Measurements from ENCODE around the gene MGAT5. TPM values are rescaled to one million over a fixed set of nuclear protein-coding genes. Genes with fewer than 3 reads are reported as not detected.

The MGAT5 gene
- total RNA-seq, 2 experiments from 2014 or later = 36.9 to 42.2 TPM

GRCh38 chr2:134391751-134392160, 137.9 kb downstream of the MGAT5 start:
- no peak overlapping the region for H3K4me3 Mint-ChIP-seq
- POLR2A ChIA-PET = interaction anchor here (0.9 kb wide), 1 partner anchor 9 kb away, joined by 3 read pairs; no protein-coding TSS in a partner anchor
- H3K4me1 Mint-ChIP-seq (ENCODE audit: low read depth) = peaks cover 19% of the 10 kb centered on the region
- intact Hi-C loops (cut with micrococcal nuclease) = no loop called here
- no peaks in the 10 kb centered on the region for H3K27me3 Mint-ChIP-seq
- CTCF ChIA-PET = interaction anchor here (1.5 to 2.7 kb wide), 2 partner anchors 20 to 273 kb away, joined by 4 to 9 read pairs; no protein-coding TSS in a partner anchor
- H3K27ac Mint-ChIP-seq = no peak overlapping the region
- TF ChIP-seq CTCF (IDR thresholded peaks at IDR 0.05) = no peak
- H3K9me3 Mint-ChIP-seq = no peaks in the 10 kb centered on the region
- DNase-seq (no peak), ATAC-seq (peak; percentile 74)
- peaks cover 10% of the 10 kb centered on the region for H3K36me3 Mint-ChIP-seq (ENCODE audit: low read depth)

GRCh38 chr2:134392442-134393074, 138.7 kb downstream of the MGAT5 start:
- Mint-ChIP-seq H3K4me3 (no peak overlapping the region), H3K27ac (no peak overlapping the region), H3K9me3 (no peaks in the 10 kb centered on the region), H3K27me3 (no peaks in the 10 kb centered on the region), H3K4me1 (ENCODE audit: low read depth) (peaks cover 19% of the 10 kb centered on the region), H3K36me3 (ENCODE audit: low read depth) (peaks cover 8% of the 10 kb centered on the region)
- ChIA-PET CTCF (interaction anchor here (1.5 to 2.7 kb wide), 2 partner anchors 19 to 274 kb away, joined by 4 to 9 read pairs; no protein-coding TSS in a partner anchor), POLR2A (interaction anchor here (0.9 kb wide), 1 partner anchor 8 kb away, joined by 3 read pairs; no protein-coding TSS in a partner anchor)
- no peak for ATAC-seq
- no peak for TF ChIP-seq CTCF (IDR thresholded peaks at IDR 0.05)
- intact Hi-C loops (cut with micrococcal nuclease) = no loop called here
- DNase-seq = no peak

- ChIA-PET CTCF (interaction anchor here (1.5 to 2.7 kb wide), 2 partner anchors 18 to 275 kb away, joined by 4 to 9 read pairs; no protein-coding TSS in a partner anchor), POLR2A (no interaction called here)
- ATAC-seq = no peak
- H3K36me3 Mint-ChIP-seq (ENCODE audit: low read depth) = peaks cover 7% of the 10 kb centered on the region
- no peak for DNase-seq
- H3K4me3 Mint-ChIP-seq = no peak overlapping the region
- intact Hi-C loops (cut with micrococcal nuclease) = no loop called here
- H3K4me1 Mint-ChIP-seq (ENCODE audit: low read depth) = peaks cover 19% of the 10 kb centered on the region
- H3K27ac Mint-ChIP-seq = no peak overlapping the region
- no peaks in the 10 kb centered on the region for H3K27me3 Mint-ChIP-seq
- no peaks in the 10 kb centered on the region for H3K9me3 Mint-ChIP-seq
- TF ChIP-seq CTCF (IDR thresholded peaks at IDR 0.05) = no peak
Measured at GRCh38 chr2:134393075-134393461, 139.2 kb downstream of the MGAT5 start.

- ChIA-PET POLR2A (no interaction called here), CTCF (interaction anchor here (1.3 kb wide), 1 partner anchor 9 kb away, joined by 3 read pairs; no protein-coding TSS in a partner anchor)
- ATAC-seq = no peak
- Mint-ChIP-seq H3K4me1 (ENCODE audit: low read depth) (peaks cover 18% of the 10 kb centered on the region), H3K27me3 (no peaks in the 10 kb centered on the region), H3K9me3 (no peaks in the 10 kb centered on the region), H3K36me3 (ENCODE audit: low read depth) (peaks cover 8% of the 10 kb centered on the region), H3K4me3 (no peak overlapping the region), H3K27ac (no peak overlapping the region)
- DNase-seq = no peak
- no peak for TF ChIP-seq CTCF (IDR thresholded peaks at IDR 0.05)
- intact Hi-C loops (cut with micrococcal nuclease) = no loop called here
Measured at GRCh38 chr2:134395779-134396178, 141.9 kb downstream of the MGAT5 start.

- no peak for TF ChIP-seq CTCF (IDR thresholded peaks at IDR 0.05)
- no peaks in the 10 kb centered on the region for H3K9me3 Mint-ChIP-seq
- intact Hi-C loops (cut with micrococcal nuclease) = no loop called here
- CTCF ChIA-PET = interaction anchor here (2.6 kb wide), 1 partner anchor 16 kb away, joined by 10 read pairs; no protein-coding TSS in a partner anchor
- peaks cover 3% of the 10 kb centered on the region for H3K36me3 Mint-ChIP-seq (ENCODE audit: low read depth)
- peaks cover 10% of the 10 kb centered on the region for H3K4me1 Mint-ChIP-seq (ENCODE audit: low read depth)
- H3K27ac Mint-ChIP-seq = no peak overlapping the region
- POLR2A ChIA-PET = no interaction called here
- ATAC-seq (no peak), DNase-seq (no peak)
- H3K27me3 Mint-ChIP-seq = no peaks in the 10 kb centered on the region
- H3K4me3 Mint-ChIP-seq = no peak overlapping the region
Measured at GRCh38 chr2:134396493-134396892, 142.6 kb downstream of the MGAT5 start.
